Aorta (tissue), 5 donors: Measurements from ENCODE around the gene MAPT. TPM values are rescaled to one million over a fixed set of nuclear protein-coding genes. Genes with fewer than 3 reads are reported as not detected.

Experiments
- ATAC-seq: fragments of 200-7000 bp; cut with Tn5 transposase; one replicate; pipeline ENCODE4 v1.9.1; 2022; ENCODE audit warnings: moderate library complexity; ENCODE audit not compliant: low FRiP score
- DNase-seq, 2 donors: peaks; one replicate each; pipeline ENCODE4 v3.0.0-alpha.2; 2020
- H3K27ac ChIP-seq, 2 donors: one replicate each; pipeline ENCODE4 v1.5.1; 2013; ENCODE audit warnings: low read length in 2 of 2, mild to moderate bottlenecking in 2 of 2, moderate library complexity in 2 of 2, control low read depth in 1 of 2, inconsistent platforms in 1 of 2, low read depth in 1 of 2
- H3K27me3 ChIP-seq, 2 donors: one replicate each; pipeline ENCODE4 v1.6.1; 2013; ENCODE audit warnings: control low read depth in 1 of 2, low read length in 1 of 2, mild to moderate bottlenecking in 1 of 2, moderate library complexity in 1 of 2; ENCODE audit not compliant: insufficient read depth in 2 of 2, control insufficient read depth in 1 of 2
- H3K36me3 ChIP-seq, 2 donors: one replicate each; pipeline ENCODE4 v1.6.1; 2013; ENCODE audit warnings: control low read depth in 1 of 2, low read length in 1 of 2, mild to moderate bottlenecking in 1 of 2; ENCODE audit not compliant: insufficient read depth in 2 of 2, control insufficient read depth in 1 of 2
- H3K4me1 ChIP-seq, 2 donors: one replicate each; pipeline ENCODE4 v1.6.1; 2013; ENCODE audit warnings: low read length in 2 of 2, control low read depth in 1 of 2, mild to moderate bottlenecking in 1 of 2, moderate library complexity in 1 of 2; ENCODE audit not compliant: insufficient read depth in 2 of 2, control insufficient read depth in 1 of 2
- H3K4me3 ChIP-seq, 2 donors: one replicate each; pipeline ENCODE4 v1.5.1; 2013; ENCODE audit warnings: low read length in 2 of 2, control low read depth in 1 of 2, mild to moderate bottlenecking in 1 of 2
- H3K9me3 ChIP-seq: one replicate; pipeline ENCODE4 v1.6.1; 2013; ENCODE audit warnings: mild to moderate bottlenecking, low read length; ENCODE audit not compliant: control insufficient read depth
- WGBS, 2 donors: extraction: QIAGEN DNeasy Blood & Tissue Kit; methylation state at CpG; one replicate each; pipeline ENCODE4 v1.1.7; 2013; 5-methylcytosine and 5-hydroxymethylcytosine counted together
- intact Hi-C, 2 donors: fragments of 100-400 bp; cut with DNase I; formaldehyde crosslinking; loops; one replicate each; pipeline versions ENCODE4 v1.14.2 to v1.15.0; 2022
- polyA plus RNA-seq, 2 donors: library from polyadenylated mRNA; stranded (reverse); fragments of 200-250 nt; gene quantifications; one replicate each; pipeline ENCODE4 v1.2.3, GENCODE V29; 2013
- total RNA-seq, 2 donors: library from RNA; stranded (reverse); fragmentation: NEBNext Ultra II Directional; extraction: Animal tissue kit (Norgen Biotek cat#: 25700); gene quantifications; one replicate each; pipeline ENCODE4 v1.2.1, GENCODE V29; 2021
- donor health status: healthy with polysubstance abuse.
- donor health status: Bipolar disorder and iron deficiency.
- donor health status: DM: no; HTN: no; CAD: no.
- donor health status: DM: no; HTN: no; CAD: no.
- donor health status: DM: yes; HTN: yes; CAD: no.

Gene MAPT
- total and polyA plus RNA-seq, 4 donors, result 0.13 to 3.9 (median 0.90) TPM

DNA sequence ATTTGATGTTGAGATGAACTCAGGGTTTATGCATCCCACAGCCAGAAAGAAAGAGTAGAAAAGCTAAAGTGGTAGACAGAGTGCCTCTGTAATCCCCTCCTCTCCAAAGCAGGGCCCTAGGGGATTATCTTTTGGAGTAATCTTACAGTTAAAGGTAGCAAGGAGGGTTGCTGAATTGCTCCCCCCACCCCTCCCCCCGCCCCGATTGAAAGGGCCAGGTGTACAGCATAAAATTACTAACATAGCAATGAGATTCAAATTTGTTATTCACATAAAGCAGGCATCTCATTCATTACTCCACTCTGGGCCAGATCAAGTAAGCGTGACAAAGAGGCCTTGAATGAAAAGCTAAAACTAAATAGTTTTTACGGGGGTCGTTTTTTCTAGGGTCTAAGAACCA lies 177.4 kb downstream of the MAPT start:
- no peak overlapping the region for H3K27ac ChIP-seq
- intact Hi-C loops, result no loop called here
- H3K4me3 ChIP-seq, result no peak overlapping the region
- DNase-seq, result no peak
- no peaks in the 10 kb centered on the region for H3K27me3 ChIP-seq
- no peaks in the 10 kb centered on the region for H3K9me3 ChIP-seq
- ATAC-seq, result no peak
- no peaks in the 10 kb centered on the region for H3K36me3 ChIP-seq
- 83 to 84% methylated on average over 5 of the region's 5 CpGs for WGBS, 2 donors
- H3K4me1 ChIP-seq, result no peaks in the 10 kb centered on the region

GRCh38 chr17:46072998-46073397 lies 178.6 kb downstream of the MAPT start:
- DNase-seq, result no peak
- H3K9me3 ChIP-seq, result no peaks in the 10 kb centered on the region
- no peaks in the 10 kb centered on the region for H3K27me3 ChIP-seq
- intact Hi-C loops, result no loop called here
- H3K4me1 ChIP-seq, result no peaks in the 10 kb centered on the region
- ATAC-seq, result no peak
- no peak overlapping the region for H3K27ac ChIP-seq
- H3K36me3 ChIP-seq, result no peaks in the 10 kb centered on the region
- H3K4me3 ChIP-seq, result no peak overlapping the region
- whole genome bisulfite sequencing, 2 donors, result 90 to 96% methylated on average over 1 of the region's 1 CpG

- no peaks in the 10 kb centered on the region for H3K4me1 ChIP-seq
- ATAC-seq, result no peak
- no peaks in the 10 kb centered on the region for H3K36me3 ChIP-seq
- 96 to 100% methylated on average over 1 of the region's 1 CpG for WGBS, 2 donors
- no peaks in the 10 kb centered on the region for H3K27me3 ChIP-seq
- H3K9me3 ChIP-seq, result no peaks in the 10 kb centered on the region
- DNase-seq, result no peak
- no peak overlapping the region for H3K4me3 ChIP-seq
- H3K27ac ChIP-seq, result no peak overlapping the region
- intact Hi-C loops, result no loop called here
Measured at GRCh38 chr17:46074540-46074939, 180.2 kb downstream of the MAPT start.

Other genes with a start within 250 kb of the MAPT start
- not detected for gene CRHR1, start 110.2 kb upstream of the MAPT start, total RNA-seq
- gene CRHR1, start 110.2 kb upstream of the MAPT start, polyA plus RNA-seq, result not detected
- gene SPPL2C, start 49.7 kb upstream of the MAPT start, total RNA-seq, result not detected
- not detected for gene SPPL2C, start 49.7 kb upstream of the MAPT start, polyA plus RNA-seq
- gene STH, start 104.7 kb downstream of the MAPT start, total RNA-seq, result not detected
- not detected for gene STH, start 104.7 kb downstream of the MAPT start, polyA plus RNA-seq